HG02884 (cell line): ENCODE data around the gene ERFL.

Experiments used
- ATAC-seq: cut with Tn5 transposase; IDR thresholded peaks from one replicate; pipeline ENCODE4 v1.9.1; 2021; ENCODE audit warnings: mild to moderate bottlenecking, moderate library complexity; ENCODE audit not compliant: unreplicated experiment

Gene ERFL

GRCh38 chr19:41927497-41928192 is 604 bp downstream of the ERFL start:
- ATAC-seq, result no peak

- no peak for ATAC-seq
Measured at GRCh38 chr19:41926763-41927496, 1.3 kb downstream of the ERFL start.

- no peak for ATAC-seq
Measured at GRCh38 chr19:41926028-41926762, 2.1 kb downstream of the ERFL start.

GRCh38 chr19:41925208-41926003 is 2.8 kb downstream of the ERFL start:
- no peak for ATAC-seq

GRCh38 chr19:41924151-41925145 is 3.8 kb downstream of the ERFL start:
- no peak for ATAC-seq

GRCh38 chr19:41923045-41923788 is 5.0 kb downstream of the ERFL start:
- no peak for ATAC-seq

GRCh38 chr19:41922585-41922984 is 5.7 kb downstream of the ERFL start:
- ATAC-seq, result no peak

GRCh38 chr19:41921577-41922576 is 6.4 kb downstream of the ERFL start:
- no peak for ATAC-seq

GRCh38 chr19:41920882-41921576 is 7.2 kb downstream of the ERFL start:
- ATAC-seq, result no peak

- ATAC-seq, result no peak
Measured at GRCh38 chr19:41919948-41920712, 8.1 kb downstream of the ERFL start.

- no peak for ATAC-seq
Measured at GRCh38 chr19:41918653-41919244, 9.5 kb downstream of the ERFL start.

- ATAC-seq, result no peak
Measured at GRCh38 chr19:41918095-41918494, 10.2 kb downstream of the ERFL start.

GRCh38 chr19:41917676-41918075 is 10.6 kb downstream of the ERFL start:
- ATAC-seq, result no peak

GRCh38 chr19:41915776-41916414 is 12.4 kb downstream of the ERFL start:
- no peak for ATAC-seq

GRCh38 chr19:41915021-41915775 is 13.1 kb downstream of the ERFL start:
- no peak for ATAC-seq
